Activated CD4-positive, alpha-beta T cell treated with anti-CD3 and anti-CD28 coated beads for 4 hours (primary cell): ENCODE data around the gene MDM4.
A peak's percentile ranks its signal among the peaks of the same experiment; 100 is the strongest.
"Not testable (repeated sequence)": the region's sequence is repeated elsewhere in the genome, so short reads cannot be mapped to it uniquely, and the experiment has no call there.

Experiments
- DNase-seq, 2 donors: peaks; one replicate each; pipeline ENCODE4 v3.0.0-alpha.2; 2020

Gene MDM4

GRCh38 chr1:204516180-204516879 lies at the start of gene MDM4:
Gene MDM4, plus strand, starts transcription at chr1:204516406. Its CDS starts 9,113 bp downstream, at chr1:204525519.
- peak; percentile 92 to 95 for DNase-seq

- no peak for DNase-seq
Measured at GRCh38 chr1:204466416-204467405, 49.5 kb upstream of the MDM4 start.

- no peak for DNase-seq
Measured at GRCh38 chr1:204468206-204468605, 48.0 kb upstream of the MDM4 start.

GRCh38 chr1:204468766-204469302 lies 47.4 kb upstream of the MDM4 start:
- DNase-seq = no peak

- DNase-seq = no peak
Measured at GRCh38 chr1:204469304-204469703, 46.9 kb upstream of the MDM4 start.

- DNase-seq = no peak
Measured at GRCh38 chr1:204471687-204472086, 44.5 kb upstream of the MDM4 start.

GRCh38 chr1:204472660-204473059 lies 43.5 kb upstream of the MDM4 start:
- no peak for DNase-seq

GRCh38 chr1:204473400-204473965 lies 42.7 kb upstream of the MDM4 start:
- DNase-seq = no peak

GRCh38 chr1:204475656-204476432 lies 40.4 kb upstream of the MDM4 start:
- no peak for DNase-seq

GRCh38 chr1:204476563-204476962 lies 39.6 kb upstream of the MDM4 start:
- DNase-seq = no peak

- DNase-seq = no peak
Measured at GRCh38 chr1:204477036-204477740, 39.0 kb upstream of the MDM4 start.

- DNase-seq = no peak
Measured at GRCh38 chr1:204478172-204478899, 37.9 kb upstream of the MDM4 start.

GRCh38 chr1:204478921-204479320 lies 37.3 kb upstream of the MDM4 start:
- DNase-seq = no peak

GRCh38 chr1:204479387-204480136 lies 36.6 kb upstream of the MDM4 start:
- DNase-seq = no peak

- DNase-seq = no peak
Measured at GRCh38 chr1:204480515-204480914, 35.7 kb upstream of the MDM4 start.

GRCh38 chr1:204483791-204484190 lies 32.4 kb upstream of the MDM4 start:
- no peak for DNase-seq

- DNase-seq = not testable (repeated sequence)
Measured at GRCh38 chr1:204486513-204487255, 29.5 kb upstream of the MDM4 start.

- DNase-seq = no peak
Measured at GRCh38 chr1:204487256-204487615, 29.0 kb upstream of the MDM4 start.

GRCh38 chr1:204491655-204492054 lies 24.6 kb upstream of the MDM4 start:
- DNase-seq = no peak
